Stimulated activated CD8-positive, alpha-beta memory T cell treated with anti-CD3 and anti-CD28 coated beads, Interleukin-15, amount 100 ng/mL, for 48 hours (primary cell): ENCODE measurements around the gene SLC39A9.

Experiments
- DNase-seq, 2 donors: peaks; one replicate each; pipeline ENCODE4 v3.0.0-alpha.2; 2020; ENCODE audit warnings: low read depth in 2 of 2

The SLC39A9 gene, protein sequence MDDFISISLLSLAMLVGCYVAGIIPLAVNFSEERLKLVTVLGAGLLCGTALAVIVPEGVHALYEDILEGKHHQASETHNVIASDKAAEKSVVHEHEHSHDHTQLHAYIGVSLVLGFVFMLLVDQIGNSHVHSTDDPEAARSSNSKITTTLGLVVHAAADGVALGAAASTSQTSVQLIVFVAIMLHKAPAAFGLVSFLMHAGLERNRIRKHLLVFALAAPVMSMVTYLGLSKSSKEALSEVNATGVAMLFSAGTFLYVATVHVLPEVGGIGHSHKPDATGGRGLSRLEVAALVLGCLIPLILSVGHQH

DNA sequence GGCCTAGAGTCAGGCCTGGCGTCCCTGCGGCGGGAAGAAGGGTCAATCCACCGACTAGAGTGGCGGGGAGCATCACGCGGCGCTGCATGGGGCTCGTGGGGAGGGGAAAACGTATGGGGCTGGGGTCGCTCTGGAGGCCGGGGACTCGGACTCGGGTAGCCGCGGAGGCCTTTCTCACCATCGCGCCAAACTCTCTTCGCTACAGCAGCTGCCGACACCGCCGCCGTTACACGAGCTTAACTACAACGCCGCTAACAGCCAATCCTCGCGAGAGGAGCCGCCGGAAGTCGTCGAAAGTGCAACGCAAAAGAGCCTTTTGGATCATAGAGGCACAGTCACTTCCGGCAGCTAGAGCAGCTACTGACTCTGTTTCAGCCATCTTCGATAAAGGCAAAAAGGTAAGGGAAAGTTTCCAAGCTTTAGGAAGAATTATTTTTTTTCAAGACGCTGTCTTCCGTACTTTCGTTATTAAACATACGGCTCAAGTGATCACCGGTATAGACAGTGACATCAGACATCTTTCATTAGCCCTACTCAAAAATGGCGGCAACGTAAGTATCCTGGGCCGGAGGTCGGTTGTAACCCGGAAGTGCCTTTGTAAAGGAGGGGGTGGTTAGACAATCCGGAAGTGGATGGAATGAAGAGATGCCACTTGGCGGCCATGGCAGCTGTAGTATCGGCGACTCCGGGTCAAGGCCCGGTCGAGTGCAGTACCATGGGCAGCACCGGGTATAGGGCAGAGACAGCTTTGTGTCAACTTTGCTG is at the start of gene SLC39A9, which contains the start of gene ERH:
TSS of gene SLC39A9 (plus strand) at position 640 of the 765 bp plus-strand sequence. CDS start 678 bp downstream, outside the sequence.
TSS of gene ERH (minus strand) at position 247 of the 765 bp plus-strand sequence. CDS start at position 181, 66 bp downstream.
- peak; percentile 84 to 89 for DNase-seq

DNA sequence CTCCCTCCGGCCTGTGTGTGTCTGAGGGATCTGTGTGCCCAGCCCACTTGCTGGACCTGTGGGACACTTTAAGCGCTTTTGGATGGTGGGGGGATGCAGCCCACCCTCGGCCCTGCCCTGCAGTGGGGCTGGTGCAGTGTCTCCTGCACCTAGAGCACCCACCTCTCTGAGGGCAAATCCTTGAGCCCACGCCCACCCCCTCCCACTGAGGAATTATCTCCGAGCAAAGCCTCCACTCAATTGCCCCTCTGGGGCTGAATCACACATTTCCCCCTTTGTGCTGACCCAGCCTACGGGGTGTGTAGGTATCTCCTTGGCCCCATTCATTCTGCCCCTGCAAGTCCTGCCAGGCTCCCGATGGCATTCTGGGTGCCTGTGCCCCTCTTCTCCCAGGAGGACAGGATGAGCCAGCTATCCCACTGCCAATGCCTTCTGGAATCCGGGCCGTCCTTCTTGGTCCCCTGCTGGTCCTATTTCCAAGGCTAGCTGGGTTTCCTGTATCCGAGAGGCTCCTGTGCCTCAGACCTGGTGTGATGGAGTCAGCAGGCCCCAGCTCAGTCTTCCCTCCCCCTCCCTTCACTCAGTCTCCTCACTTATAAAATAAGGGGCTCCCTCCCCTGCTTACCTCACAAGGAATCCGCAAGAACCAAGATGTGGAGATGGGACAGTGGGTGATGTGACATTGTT is 49.3 kb upstream of the SLC39A9 start:
- no peak for DNase-seq

DNA sequence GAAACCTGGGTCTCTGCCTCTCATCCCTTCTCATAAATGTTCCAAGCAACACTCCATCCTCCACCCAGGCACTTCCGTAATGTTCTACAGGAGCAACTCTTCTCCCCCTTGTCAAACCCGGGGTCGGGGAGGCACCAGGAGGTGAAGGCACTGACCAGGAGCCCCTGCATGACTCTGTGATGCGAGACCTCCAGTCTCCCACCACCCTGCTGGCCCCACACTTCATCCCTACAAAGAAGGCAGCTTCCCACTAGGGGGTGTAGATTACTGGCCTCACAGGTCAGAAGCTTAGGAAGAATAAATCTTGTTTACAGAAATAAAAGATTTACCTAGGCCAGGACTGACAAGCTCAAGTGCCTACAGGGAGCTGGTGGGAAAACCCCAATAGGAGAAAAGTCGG is 47.6 kb upstream of the SLC39A9 start:
- DNase-seq = no peak

DNA sequence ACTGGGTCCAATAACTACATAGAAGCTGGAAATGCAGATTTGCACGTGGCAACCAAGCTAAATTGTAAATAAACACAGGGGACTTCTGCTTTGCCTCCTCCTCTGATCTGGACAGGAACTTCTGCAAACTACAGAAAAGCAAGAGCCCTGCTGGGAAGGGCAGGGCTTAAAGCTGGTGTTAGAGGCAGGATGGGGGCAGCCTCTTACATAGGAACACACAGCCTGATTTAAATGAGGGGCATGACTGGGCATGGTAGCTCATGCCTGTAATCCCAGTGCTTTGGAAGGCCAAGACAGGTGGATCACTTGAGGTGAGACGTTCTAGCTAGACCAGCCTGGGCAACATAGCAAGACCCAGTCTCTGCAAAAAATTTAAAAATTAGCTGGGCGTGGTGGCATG is 47.1 kb upstream of the SLC39A9 start:
- no peak for DNase-seq

DNA sequence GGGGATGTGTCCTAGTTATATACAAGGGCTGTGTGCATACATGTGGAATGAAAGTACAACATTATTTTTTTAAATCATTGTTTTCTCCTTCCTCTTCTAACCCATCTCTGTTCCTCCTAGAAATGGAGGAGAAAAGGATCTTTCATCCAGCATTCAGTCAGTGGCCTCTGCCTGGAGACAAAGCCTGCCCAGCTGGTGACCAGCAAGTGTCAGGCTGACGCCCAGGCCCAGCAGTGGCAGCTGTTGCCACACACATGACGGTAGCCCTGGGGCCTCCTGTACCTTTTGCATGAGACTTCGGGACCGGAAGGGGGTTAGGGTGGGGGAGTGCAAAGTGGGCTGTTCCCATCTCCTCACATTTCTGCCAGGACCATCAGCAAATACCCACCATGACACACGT is 46.6 kb upstream of the SLC39A9 start:
- DNase-seq = no peak

DNA sequence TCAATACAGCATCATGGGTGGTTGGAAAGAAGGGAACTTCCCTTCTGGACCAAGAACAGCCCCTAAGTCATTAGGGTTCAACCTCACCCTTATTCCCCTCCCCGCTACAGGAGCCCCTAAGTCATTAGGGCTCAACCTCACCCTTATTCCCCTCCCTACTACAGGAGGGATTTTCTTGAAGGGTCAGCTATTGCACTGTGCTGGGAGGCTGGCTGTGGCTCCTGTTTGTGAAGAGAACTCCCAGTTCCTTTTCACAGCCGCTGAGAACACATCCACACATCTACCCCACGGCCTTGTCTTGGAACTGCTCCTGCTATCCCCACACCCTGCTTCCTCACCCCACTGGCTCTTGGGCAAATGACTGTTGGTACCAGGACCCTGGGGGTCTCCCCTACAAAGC is 45.3 kb upstream of the SLC39A9 start:
- DNase-seq = no peak

DNA sequence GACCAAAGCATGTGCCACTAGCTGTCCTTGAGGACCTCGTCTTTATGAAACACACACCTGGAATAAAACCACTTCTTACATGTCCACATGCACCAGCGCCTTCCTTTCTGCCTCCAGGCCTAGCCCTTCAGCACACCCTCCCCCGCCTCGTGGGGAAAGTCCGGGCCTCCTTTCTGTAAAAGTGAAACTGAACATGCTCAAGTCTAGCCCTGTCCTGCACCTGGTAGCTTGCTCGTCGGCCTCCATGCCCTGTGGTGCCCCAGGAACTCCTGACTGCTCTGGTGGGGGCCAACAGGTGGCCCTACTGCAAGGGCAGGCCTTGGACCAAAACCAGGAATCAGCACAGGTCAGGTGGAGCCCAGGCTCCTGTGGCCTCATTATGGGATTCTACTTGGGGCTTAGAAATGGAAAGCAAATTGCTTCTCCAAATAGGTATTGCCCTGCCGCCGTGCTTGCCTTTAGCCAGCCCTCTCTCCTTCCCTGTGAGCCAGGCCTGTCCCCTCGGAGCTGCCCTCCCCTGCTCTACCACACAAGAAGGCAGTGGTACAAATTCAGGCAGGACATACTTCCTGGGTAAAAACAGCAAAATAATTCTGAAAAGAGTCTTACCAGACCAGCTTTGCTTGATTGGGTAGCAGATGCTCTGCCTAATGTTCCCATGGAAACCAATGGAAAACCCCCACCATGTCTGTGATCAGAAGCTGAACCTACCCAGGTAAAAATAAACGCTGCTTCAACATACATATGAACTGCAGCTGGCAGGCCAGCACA is 43.9 kb upstream of the SLC39A9 start:
- peak; percentile 52 to 57 for DNase-seq

DNA sequence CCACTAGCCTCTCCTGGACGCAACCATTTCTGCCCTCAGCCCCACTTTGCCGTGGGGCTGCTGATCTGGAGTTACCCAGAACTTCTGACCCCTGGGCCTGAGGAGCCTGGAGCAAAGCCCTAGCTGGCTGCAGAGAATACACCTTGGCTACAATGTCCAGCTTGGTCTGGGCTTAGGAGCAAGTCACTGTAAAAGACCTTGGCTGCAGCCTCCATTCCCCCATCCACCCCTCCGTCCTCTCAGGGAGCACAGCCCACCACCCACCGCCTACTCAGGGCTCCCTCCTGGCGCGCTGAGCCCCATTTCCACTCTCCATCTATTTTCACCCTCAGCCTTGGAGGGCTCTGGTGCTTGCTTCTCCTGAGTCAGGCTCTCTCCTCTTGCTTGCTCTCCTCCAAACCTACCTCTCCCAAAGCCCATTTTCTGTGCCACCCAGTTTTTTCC is 43.3 kb upstream of the SLC39A9 start:
- no peak for DNase-seq

DNA sequence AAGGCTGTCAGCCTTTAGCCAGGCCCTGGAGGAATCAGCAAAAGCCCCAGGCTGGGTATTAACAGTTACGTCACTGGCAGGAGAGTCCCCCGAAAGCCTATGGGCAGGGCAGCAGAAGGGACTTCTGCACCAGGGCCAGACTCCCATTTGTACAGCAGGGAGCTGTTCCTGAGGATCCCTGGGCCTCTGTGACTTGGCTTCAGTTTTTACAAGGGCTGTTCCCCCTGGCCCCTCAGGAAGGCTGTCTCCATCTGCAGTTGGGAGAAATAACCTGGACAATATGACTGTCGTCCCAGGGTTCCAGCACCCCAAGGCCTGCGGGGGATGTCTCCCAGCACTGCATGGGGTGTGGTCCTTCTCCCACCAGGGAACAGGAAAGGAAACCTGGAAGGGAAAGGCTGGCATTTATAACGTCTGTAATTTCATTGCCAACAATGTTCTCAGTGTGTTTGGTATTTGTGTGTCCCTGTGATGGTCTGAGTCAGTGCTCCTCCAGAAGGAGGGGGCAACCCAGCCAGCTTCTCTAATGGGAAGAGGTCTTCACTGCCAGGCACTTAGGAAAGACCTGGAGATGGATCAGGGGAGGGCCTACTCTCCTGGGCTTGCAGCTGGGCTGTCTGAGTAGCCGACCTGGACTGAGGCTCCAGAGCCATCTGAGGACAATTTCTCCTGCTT is 42.7 kb upstream of the SLC39A9 start:
- no peak for DNase-seq

DNA sequence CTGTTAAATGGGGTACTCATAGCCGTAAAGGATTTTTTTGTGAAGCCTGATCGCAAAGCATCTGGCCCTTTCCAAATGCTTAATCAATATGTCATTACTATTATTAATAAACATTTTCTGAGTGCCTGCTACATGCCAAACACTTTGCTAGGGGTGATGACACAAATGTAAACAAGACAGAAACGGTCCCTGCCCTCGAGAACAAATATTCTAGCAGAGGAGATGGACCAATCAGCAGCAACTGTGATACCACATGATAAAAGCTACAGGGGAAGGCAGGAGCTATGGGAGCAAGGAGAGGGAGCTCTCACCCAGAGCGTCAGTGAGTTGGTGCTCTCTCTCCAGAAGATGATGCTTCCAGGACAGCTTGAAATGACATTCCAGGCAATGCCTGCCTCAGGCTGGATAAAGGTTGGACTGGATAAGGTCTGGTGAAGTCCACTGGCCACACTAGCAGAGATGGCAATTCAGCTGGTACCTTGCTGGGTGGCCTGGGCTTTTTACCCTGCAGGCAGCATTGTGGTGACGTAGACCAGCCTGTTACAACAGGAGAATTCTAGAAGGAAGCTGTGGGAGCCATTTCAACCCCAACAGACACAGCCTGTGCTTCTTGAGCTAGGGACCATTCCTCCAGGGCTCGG is 41.5 kb upstream of the SLC39A9 start:
- no peak for DNase-seq

DNA sequence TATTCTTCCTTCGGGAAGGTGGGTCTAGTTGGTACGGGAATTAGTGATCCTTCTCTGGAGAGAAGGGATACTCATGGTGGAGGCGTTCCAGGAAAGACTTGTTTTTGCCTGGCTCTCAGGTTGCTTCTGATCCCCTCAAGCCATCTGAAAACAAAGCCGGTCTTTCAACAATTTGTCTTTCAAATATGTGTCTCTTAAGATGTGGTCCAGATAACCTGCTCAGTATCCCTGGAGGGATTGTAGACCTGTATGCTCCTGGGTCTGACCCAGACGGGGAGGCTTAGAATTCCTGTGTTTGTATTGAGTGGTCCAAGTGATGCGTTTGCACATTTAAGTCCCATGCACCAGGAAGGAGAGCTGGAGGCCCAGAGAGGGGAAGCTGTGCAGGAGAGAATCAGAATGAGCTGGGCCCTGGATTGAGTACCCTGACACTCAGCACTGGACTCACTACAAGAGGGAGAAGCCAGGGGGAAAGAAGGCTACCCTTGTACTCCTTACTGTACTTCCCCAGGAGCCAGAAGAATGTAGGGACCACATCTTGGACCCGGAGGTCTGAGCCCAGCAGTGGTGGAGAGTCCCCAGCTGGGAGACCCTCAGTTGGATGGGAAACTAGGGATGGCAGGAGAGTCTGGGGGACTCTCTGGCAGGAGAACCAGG is 40.8 kb upstream of the SLC39A9 start:
- no peak for DNase-seq

DNA sequence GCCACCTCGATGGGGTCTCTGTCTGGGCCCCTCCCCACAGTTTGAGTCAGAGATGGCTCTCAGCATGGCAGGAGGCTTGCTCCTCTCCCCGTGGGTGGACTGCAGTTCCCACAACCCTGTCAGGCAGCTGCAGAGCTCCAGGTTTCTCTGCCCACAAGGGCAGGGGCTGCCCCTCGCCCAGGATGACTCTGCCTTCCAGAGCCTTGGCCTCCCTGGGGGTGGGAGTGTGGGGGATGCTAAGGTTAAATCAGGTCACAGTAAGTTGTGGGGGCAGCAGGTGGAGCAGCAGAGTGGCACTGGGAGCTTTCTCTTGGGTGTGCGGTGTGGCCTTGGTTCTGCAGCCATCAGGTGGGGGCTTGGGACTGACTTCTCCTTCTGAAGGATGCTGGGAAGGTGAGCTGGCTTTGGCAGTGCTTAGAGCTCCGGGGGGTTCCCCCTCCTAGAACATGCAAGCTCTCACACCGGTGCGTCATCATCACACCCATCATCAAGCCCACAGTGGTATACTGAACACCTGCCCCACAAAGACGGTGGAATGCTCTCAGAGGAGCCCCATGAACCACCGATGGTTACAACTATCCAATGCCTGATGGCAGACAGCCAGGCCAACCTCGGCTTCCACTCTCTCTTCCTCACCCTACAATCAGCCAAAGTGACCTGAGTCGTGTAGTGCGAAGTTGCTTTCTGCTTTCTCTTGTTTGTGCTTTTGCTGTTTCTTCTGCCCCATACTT is 40.1 kb upstream of the SLC39A9 start:
- peak; percentile 35 to 64 for DNase-seq

DNA sequence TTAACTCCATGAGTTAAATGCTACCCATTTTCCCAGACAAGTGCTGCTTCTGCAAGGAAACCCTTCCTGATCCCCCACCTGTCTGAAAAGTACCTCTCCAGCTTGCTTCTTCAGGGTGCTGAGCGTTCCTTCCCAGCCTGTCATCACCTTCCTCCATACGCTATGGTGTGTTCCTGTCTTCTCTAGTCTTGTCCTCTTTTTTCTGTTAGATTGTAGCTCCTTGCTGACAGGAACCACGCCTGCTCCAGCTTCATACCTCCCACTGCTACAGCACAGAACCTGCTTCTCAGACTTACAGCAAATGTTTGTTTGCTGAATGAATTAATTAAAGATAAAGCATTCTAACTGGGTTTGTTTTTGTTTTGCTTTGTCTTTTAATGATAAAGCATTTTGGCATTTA is 39.5 kb upstream of the SLC39A9 start:
- no peak for DNase-seq

DNA sequence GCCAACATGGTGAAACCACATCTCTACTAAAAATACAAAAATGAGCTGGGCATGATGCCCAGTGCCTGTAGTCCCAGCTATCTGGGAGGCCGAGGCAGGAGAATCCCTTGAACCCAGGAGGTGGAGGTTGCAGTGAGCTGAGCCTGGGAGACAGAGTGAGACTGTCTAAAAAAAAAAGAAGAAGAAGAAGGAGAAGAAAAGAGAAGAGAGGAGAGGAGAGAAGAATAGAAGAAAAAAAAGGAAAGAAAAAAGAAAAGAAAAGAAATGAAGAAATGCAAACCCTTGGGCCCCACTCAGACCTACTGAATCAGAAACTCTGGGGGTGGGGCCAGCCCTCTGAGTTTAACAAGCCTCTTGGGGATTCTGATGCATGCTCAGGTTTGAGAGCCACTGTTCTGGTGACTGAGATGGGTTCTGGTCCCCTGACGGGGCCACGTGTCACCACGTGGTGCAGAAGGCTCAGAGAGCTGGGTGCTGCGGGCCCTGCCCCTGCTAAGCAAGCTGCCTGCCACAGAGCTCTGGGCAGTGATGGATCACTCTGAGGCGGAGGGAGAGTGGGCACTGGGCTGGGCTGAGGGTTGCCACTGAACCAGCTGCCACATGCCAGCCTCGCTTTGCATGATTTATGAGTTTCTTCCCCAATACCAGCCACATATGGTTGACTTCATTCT is 37.9 kb upstream of the SLC39A9 start:
- DNase-seq = peak in 1 of 2 donors; percentile 33

DNA sequence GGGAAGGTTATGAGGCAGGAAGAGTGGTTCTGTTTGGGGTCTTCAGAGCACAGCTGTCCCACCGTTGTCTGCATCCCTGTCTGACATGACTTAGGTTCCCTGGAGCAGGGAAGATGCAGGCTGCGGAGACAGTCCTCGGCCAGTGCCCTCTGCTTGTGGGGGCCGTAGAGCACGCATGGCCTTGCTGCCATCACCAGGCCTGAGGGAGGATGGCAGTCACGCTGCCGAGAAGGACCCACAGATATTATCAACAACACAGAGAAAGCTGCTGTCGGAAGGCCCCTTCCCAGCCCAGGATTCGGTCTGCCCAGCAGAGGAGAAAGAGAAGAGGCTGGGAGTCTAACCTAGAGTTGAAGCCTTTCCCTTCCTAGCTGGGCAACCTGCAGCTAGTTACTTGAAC is 35.4 kb upstream of the SLC39A9 start:
- no peak for DNase-seq

DNA sequence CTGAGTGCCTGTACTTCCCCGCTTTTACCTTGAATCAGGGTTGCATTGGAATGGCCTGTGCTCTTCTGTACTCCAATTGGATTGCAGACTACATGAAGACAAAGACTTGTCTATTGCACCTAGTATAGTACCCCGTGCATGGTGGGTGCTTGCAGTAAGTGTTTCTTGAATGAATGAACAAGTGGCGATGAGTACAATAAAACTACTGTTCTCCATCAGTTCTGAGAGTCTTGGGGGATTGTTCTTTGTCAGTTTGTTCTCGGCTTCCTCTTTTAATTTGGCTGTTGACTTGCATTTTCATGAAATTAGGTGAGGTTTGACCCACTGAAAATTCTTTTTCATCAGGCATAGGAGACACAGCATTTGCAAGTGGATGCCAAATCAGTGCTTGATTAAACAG is 34.5 kb upstream of the SLC39A9 start:
- DNase-seq = no peak

DNA sequence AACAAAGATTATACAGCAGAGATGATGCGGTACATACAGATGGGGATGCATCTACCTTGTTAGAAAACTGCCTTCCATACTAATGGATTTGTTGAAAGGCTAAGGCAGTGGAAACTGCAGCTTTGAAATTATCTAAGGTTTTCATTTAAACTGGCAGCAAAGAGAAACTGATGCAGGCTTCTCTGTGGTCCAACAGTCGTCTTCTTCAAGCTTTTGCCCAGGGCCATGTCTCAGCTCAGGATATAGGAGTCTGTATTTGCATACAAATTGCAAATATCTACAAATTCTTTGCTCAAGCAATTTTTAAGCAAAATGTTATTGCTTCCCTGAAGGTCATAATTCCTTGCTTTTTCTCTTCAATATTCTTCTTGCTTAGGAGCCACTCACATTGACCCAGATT is 34.1 kb upstream of the SLC39A9 start:
- no peak for DNase-seq

DNA sequence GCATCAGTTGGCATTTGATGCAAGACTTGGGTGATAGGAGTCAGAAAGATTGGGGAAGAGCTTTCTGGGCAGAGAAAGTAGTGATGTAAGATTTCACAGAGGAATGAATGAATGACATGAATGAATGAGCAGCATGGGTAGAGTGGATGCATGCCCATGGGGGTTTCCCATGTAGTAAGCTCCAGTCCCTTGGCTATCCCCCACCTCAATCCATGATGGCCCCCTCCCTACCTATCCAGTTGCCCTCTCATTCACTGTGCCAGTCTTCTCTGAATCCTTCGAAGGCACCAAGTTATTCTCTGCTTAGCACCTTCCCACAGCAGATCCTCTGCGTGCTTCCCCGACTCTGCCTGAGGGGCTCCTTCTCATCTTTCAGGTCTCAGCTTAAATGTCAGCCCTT is 32.4 kb upstream of the SLC39A9 start:
- DNase-seq = no peak

DNA sequence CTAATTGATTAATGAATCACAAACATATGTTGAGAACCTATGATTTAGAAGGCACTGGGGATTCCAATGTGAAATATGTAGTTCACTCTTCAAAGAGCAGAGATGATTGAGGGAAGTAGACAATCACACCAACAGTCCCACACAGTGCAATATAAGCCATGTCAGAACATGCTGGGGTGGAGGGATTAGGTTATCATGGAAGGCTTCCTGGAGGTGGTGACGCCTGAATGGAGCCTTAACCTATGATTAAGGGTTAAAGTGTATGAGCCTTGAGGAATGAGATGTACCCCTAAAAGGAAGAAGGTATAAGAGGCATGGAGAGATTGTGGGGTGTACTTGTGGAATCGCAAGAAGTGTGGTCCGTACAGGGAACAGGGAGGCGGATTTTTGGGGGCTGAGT is 31.7 kb upstream of the SLC39A9 start:
- no peak for DNase-seq
